Measurements from ENCODE around the gene CNGA3.

Gene CNGA3

DNA sequence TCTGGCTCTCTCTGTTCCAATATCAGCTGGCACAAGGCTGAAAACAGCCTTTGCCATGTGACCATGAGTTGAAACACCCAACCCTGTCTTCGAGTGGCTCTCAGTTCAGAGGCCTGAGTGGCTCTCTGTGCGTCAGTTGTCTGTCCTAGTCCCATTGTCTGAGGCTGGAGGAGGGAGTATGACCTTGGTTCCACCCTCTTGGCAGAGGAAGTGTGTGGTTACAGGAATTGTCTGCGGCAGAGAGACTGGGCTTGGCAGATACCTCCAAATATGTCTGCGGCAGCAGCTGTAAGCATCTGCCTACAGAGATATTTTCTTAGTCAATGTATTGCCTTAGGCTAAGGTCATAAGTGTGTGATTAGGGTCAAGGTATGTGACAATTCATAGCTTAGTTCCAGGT, 32.6 kb downstream of the CNGA3 start:
- peak; percentile 56 for DNase-seq

DNA sequence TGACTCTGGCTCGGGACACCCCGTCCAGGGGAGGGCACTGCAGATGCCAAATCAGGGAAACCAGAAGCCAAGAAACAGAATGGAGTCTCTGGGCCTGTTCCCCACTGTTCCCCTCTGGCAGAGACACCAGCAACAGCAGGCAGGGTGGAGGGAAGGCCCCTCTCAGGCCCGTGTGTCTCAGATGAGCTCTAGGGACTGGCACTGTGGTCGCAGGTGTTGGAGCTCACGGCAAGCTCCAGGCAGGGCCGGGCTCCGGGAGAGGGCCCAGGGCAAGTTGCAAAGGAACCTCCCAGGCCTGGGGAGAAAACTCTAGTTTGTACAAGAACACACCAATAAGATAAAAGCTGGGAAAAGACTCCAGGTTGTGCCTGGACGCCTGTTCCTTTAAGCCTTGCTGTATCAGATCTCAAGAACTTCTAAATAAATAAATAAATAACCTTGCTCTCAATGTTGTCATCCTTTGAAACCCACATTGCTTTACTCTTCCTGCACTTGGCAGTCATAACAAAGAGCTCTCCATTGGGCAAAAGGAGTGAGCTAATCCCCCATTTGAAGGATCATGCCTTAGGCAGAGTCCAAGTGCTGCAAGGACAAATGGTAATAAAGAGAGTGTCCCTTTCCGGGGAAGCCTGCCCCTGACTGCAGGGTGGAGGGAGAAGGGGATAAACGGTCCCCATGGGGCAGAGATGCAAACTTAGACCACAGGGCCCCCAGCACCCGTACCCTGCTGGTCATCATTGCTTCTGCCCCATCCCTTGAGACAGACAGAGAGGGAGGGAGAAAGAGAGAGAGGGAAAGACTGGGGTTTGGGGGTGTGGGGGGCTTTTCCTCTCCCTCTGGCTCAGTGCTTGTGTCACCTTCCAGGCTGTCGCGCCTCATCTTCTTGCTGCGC, 33.3 kb downstream of the CNGA3 start:
- DNase-seq = no peak

- no peak for DNase-seq
These were observed 33.9 kb downstream of the CNGA3 start for GRCh38 chr2:98380203-98380535.

DNA sequence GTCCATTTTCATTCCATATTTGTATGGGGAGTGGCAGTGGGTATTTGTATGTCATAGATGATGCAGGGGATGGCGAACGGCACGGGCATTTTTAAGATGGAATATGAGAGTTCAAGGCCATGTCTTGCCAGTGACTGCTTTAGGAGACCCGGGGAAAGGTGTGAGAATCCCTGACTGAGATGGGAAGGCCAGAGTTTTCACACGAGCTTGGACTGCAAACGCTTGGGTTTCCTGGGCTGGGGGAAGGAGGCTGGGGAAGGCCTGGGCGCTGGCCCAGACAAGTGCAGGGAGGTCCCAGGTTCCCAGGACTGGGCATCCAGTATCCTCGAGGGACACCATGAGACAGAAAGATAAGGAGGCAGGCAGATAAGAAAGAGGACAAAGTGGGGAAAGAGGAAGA, 35.2 kb downstream of the CNGA3 start:
- DNase-seq = no peak

- no peak for DNase-seq
These were observed 35.8 kb downstream of the CNGA3 start for GRCh38 chr2:98382086-98382485.

- DNase-seq = no peak
These were observed 36.5 kb downstream of the CNGA3 start for GRCh38 chr2:98382739-98383138.

DNA sequence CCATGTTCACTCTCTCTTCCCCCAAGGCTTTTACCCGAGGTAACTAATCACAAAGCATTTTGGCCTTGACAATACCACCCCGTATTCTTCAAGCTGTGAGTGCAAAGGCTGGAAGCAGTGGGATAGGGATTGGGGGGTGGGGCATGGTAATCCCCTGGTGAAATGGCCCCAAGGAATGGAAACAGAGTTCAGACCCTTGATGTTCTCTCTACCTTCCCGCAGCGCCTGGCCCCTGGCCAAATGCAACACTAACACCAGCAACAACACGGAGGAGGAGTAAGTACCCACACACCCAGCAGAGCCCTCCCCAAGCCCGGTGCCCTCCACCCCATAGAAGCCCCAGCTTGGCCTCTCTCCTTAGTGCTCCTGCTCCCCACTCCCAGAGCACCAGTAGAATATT, 36.9 kb downstream of the CNGA3 start:
- DNase-seq = no peak

DNA sequence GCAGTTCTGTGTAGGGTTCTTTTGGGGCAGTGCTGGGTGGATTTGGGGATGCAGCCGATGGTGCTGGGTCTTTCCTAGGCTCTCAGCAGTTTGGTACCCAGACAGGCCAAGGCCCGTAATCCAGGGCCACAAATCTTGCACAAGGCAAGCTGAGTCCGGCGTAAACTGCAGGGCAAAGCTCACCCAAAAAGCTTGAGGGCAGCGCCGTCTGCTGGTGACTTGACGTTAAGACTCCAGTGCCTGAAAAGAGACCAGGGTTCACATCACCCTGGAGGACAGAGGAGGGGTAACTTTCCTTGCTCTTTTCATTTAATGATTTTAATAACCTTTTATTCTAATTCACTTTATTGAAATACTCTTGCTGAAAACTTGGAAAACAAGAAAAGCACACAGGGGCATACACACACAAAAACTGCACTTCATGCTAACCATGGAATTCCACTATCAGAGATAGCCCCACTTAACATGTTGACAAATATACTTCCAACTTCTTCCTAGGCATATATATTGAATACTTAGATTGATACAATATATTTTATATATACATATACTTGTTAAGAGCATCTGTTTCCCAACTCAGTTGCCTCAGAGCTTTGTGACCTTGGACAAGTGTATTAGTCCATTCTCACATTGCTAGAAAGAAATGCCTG, 38.9 kb downstream of the CNGA3 start:
- DNase-seq = peak; percentile 75

DNA sequence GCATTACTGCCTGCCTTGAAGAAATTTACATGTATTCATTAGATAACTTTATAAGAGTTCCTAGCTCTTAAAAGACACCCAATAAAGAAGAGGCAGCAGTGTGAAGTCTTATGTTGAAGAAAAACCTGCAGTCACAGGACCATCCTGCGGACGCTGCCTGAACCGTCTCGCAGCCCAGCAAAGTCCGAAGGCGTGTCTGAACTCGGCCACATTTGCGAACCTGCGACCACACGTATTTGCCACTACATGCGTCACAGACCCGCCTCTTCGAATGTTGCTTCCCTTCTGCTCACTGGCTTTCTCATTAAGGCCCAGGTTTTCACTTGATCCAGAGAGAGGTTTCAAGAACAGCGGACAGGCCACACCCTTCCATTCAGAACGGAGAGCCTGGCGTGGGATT, 41.2 kb downstream of the CNGA3 start:
- no peak for DNase-seq

DNA sequence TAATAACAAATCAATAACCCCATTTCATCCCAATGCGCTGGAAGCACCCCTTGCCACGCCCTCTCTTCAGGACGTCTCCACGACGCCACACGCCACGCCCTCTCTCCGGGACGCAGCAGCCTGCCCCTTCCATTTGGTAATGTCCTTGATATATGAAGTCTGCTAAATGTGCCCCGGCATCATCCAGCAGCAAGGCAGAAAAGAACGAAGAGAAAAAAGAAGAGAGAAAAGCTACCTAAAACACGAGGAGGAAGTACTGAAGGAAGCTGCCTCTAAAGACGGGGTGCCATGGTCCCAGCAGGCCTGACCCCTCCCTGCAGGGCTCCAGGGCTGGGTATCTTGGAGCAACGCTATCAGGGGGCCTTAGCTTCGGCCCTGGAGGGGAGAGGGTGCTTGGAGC, 41.8 kb downstream of the CNGA3 start:
- DNase-seq = no peak

DNA sequence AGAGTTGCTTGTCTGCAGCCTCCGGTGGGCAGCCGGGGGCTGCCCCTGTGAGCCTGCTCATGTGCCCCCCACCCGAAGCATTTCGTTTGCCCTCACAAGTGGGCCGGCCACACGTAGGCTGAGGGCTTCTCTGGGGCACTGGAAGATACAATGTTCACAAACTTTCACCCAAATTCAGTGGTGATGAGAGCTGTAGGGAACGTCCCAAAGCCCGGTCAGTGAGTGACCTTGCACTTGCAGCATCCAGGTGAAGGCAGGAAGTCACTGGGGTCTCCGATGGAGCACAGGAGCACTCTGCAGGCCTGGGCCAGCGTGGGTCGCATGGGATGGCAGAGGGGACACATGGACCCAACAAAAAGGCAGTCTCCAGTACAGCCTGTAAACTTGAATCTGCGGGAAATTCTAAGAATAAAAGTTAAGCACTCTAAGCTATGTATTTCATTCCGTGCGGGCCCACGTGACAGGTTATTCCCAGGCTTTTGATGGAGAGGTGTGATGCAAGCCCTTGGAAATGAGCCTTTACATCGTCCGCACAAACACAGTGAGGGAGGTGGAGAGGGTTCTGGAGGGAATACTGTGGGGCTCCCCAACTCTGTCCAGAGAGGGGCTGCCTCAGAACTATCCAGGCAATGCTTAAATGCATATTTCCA, 42.5 kb downstream of the CNGA3 start:
- DNase-seq = no peak

GRCh38 chr2:98389251-98389605, 43.0 kb downstream of the CNGA3 start:
- no peak for DNase-seq

DNA sequence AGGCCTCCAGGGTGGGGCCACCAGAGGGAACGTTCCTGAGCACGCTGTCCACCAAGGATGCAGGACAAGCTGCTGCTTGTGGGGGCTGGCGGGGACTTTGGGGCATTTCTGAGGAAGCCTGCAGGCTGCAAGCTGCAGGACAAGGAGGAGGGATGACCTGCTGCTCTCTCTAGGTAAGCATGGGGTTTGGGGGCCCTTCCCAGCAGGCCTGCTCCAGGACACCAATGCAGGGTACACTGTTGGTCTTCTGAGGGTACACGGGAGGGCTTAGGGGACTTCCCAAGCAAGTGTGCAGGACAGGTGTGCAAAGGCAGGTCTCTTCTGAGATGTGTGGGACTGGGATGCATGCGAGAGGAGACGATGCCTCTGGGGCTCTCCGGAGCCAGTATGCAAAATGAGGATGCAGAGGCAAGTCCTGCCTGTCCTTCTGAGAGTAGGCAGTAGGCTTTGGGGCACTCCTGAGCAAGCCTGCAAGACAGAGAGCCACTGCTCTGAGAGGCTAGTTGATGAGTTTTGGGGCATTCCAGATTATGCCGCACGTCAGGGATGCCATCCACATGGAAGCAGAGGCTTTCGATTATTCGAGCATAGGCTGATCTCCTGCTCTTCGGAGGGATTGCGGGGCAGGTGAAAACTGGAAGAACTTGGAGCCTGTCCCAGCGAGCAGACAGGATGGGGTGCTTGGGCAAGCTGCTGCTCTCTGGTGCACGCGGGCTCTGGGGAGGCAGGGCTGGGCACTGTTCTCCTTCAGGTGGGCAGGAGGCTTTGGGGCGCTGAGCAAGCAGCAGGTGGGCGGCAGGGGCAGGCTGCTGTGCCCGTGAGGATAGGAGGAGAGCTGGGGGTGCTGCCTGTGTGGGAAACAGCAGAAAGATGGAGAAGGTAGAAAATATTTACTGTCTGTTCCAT, 44.6 kb downstream of the CNGA3 start:
- no peak for DNase-seq

DNA sequence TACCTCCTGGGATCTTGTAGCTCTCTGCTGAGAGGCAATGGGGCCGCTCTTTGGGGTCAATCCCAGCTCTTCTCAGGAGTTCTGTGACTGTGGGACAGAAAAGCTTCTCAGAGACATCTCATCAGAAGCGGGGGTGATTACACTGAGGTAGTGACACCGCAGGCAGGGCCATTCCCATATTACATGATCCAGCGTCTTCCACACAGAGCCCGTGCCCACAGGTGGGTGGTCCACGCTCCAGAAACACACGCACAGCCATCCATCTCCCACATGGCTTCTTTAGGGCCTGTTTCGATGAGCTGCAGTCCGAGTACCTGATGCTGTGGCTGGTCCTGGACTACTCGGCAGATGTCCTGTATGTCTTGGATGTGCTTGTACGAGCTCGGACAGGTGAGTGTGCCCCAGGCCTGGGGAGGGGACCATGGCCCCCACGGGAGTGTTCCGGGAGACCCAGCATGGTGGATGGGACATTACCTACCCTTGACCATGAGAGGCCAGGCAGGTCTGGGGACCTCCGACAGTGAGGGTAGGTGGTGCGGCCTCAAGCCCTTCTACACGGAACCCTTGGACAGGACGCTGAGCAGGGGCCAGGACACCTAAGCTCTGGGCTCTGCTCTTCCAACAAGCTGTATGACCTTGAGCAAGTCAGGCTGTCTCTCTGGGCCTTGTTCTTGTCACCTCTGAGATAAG, 45.5 kb downstream of the CNGA3 start:
- DNase-seq = no peak

- no peak for DNase-seq
These were observed 47.1 kb downstream of the CNGA3 start for GRCh38 chr2:98393354-98393753.

DNA sequence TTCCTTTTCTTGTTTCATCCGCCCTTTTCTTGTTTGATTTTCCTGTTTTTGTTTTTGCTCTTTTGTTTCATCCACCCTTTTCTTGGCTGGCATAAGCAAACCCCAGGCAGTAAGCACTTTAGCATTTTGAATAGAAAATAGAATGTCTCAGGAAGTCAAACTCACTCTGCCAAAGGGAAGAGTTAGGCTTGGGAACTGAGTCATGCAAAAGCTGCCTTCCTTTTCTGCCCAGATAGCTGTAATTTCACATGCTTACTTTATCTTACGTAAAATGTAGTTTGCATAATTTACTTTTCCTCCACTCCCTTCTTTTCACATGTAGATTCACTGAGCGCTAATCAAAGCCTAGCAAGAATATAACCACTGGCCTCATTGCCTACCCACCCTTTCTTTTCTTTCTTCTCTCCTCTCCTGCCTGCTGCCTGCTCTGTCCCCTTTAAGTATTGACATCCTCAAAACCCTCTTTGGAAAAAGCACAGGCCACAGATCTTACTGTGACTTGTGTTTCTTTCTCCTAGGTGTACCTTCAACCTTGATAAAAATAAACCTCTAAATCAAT, 48.4 kb downstream of the CNGA3 start:
- DNase-seq = no peak

GRCh38 chr2:98395977-98396376, 49.7 kb downstream of the CNGA3 start:
- no peak for DNase-seq

- DNase-seq = no peak
These were observed 50.6 kb downstream of the CNGA3 start for GRCh38 chr2:98396745-98397355.

DNA sequence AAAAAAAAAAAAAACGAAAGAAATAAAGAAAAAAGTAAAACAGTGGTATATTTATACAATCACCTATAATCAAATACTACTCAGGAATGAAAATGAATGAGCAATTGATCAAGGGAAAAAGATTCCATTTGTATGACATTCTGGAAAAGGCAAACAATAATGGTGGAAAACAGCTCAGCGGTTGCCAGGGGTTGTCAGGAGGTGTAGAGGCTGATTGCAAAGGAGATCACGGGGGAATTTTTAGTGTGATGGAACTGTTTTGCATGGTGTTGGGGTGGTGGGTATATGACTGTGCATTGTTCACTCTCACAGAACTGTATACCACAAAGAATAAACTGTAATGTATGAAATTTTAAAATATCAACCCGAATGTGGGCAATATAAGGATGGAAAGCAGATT, 52.9 kb downstream of the CNGA3 start:
- DNase-seq = no peak

GRCh38 chr2:98403878-98404277, 57.6 kb downstream of the CNGA3 start:
- DNase-seq = no peak

- no peak for DNase-seq
These were observed 58.4 kb downstream of the CNGA3 start for GRCh38 chr2:98404556-98405250.
